ENCODE measurements around the gene MNX1. TPM values are rescaled to one million over a fixed set of nuclear protein-coding genes. Genes with fewer than 3 reads are reported as not detected.

MNX1 gene
- total RNA-seq, 2 experiments from 2014 or later: not detected

DNA sequence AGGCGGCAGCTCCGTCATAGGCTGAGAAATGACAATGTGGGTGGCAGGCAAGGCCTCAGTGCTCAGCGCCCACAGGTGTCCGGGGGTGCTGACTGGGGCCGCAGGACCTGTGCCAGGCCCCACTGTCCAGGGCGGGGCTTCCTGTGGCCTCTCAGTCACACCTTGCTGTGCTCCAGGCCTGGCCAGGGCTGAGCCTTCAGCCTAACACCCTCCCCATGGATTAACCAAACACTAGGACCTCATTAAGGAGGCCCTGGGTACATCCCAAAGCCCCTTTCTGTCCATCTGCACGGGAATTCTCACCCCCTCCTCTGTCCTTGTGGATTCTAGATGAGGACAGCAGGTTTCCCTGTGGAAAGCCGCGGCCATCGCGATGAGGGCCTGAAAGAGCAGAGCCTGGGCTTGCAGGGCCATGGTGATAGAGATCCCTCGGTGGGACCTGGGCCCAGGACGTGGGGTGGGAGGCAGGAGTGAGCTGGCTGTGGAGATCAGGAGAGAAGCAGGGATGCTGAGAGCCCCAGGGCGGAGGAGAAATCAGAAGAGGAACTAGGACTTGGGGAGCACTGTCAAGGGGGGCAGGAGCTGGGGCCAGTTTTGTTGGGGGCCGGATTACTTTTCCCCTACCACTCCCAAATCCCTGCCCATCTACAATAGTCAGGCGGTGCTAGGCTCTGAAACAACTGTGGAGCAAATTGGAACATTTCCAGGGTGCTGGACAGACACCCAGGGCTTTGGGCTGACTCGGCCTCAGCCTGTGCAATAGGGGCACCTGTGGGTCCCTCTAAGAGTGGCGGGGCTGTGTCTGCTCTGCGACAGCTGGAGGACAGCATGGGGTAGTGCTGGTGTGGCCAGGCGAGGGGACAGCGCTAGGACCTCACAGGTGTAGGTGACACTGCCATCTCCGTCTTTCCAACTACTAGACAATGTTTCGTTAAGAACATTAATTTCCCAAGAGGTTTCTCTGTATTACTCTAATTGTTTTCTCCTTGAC, 23.3 kb upstream of the MNX1 start:
- CTCF ChIA-PET: no interaction called here
- POLR2A ChIA-PET: no interaction called here

DNA sequence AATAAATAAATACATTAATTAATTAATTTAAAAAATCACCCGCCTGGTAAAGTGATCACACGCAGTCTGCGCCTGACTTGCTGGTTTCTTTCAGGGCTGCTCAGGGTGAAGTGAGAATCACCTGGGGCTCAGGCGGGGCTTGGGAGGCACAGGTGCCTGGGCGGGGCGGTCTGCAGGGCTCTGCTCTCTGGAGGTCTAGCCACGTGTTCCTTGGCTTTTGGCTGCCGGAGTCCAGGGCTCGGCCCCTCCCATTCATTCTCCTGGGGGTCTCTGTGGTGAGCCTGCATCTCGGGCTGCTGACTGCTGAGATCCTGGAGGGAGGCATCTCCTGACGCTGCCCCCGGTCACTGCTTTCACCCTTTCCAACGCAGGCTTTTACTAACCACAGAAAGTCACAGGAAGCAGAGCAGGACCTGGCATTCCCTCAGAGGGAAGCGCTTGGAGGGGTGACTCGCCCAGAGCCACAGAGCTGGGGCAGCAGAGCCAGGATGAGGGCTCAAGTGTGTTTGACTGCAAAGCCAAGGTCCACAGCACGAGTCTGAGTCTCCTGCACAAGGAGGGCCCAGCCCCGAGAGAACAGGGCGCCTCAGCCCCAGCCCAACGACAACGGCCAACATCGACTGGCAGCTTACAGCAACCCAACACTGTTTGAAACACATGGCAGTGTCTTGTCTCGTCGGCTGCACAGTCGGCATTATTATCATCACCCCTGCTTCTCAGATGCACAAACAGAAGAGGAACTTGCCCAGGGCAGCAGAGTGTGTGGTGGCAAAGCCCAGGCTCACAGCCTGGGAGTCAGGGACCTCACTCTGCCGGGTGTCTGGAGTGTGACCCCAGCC, 22.4 kb upstream of the MNX1 start:
- ChIA-PET POLR2A (no interaction called here), CTCF (no interaction called here)

DNA sequence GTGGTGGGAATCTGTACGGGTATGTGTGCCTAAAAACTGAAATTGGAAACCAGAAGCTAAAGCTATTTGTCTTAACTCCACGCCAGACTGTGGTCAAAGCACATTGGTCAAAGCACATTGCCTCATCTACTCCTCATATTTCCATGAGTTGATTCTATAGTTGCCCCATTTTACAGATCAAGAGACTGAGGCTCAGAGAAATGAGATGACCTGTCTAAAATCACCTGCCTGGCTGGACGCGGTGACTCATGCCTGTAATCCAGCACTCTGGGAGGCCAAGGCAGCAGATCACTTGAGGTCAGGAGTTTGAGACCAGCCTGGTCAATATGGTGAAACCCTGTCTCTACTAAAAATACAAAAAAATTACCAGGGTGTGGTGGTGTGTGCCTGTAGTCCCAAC, 21.7 kb upstream of the MNX1 start:
- POLR2A ChIA-PET: no interaction called here
- CTCF ChIA-PET: no interaction called here

DNA sequence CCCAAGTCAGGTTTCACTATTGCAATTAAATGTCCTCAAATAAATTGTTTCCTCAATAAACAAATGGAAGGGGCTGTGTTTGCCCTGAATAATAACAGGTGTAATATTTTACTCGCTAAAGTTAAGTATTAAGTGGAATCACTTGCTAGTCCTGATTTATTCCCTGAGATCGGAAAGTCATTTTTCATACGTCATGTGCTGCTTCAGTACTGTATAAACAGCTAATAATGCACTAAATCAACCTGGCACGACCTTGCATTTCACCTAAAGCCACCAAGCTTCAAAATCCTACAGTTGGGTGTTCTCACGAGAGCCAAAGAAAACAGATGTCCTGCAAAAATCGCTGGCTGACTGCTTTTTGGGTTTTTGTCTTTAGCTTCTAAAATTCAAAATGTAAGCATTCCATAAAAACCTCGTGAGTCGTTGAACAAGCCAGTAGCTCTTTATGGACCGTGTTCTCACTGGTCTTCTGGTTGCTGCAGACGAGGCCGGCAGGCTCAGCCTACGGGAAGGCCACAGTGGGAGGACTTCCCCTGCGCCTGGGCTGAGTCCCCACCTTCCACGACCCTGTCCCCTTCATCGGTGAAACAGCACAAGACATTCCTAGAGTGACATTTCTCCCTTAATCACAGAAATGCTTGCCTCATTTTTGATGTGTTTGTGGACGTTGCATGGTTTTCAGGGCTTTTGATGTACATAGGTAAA, 17.9 kb upstream of the MNX1 start:
- ChIA-PET POLR2A (no interaction called here), CTCF (no interaction called here)

DNA sequence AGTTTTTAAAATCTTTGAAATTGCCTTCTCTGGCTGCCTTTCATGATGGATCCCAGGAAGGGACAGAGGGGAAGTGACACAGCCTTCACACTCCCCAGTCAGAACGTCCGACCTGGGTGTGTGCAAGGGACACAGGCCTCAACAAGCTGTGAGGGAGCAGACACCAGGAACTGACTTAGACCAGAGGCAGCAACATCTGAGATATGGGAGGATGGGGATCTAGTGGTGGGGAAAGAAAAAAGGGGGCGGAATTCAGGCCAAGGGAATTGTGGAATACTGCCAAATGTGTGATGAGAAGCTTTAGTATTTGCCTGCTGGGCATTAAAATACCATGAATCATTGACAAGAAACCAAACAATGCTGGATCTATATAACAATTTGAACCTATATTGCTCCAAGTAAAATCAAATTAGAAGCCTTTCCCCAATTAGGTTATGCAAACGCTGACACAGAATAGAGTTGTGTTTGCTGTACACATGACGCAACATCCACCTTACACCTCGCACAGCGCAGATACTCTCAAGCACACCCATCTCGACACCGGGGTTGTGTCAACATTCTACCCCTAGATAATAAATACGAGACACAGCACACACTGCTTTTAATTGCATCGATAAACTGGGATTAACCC, 17.2 kb upstream of the MNX1 start:
- POLR2A ChIA-PET: no interaction called here
- CTCF ChIA-PET: no interaction called here

DNA sequence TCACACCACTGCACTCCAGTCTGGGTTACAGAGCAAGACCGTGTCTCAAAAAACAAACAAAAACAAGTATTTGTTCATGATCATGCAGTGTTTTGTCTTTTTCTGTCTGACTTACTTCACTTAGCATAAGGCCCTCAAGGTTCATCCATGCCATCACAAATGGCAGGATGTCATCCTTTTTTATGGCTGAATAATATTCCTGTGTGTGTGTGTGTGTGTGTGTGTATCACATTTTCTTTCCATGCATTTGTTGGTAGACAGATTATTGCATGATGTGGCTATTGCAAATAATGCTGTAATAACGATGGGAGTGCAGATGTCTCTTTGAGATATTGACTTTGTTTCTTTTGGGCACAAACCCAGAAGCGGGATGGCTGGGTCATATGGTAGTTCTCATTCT, 14.3 kb upstream of the MNX1 start:
- ChIA-PET POLR2A (no interaction called here), CTCF (no interaction called here)

DNA sequence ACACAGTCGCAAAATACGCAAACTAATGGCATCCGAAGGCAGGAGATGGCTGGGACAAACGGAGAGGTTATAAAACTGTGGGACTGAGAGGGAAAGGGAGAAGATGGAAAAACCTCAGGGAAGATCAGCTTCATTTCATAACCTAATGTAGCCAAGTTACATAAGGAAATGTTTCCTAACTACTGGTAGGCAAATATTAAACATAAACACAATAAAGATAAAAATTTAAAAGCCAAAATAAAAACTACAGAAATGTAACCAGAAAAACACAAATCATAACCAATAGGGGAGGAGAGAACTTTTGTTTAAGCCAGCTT, 13.1 kb upstream of the MNX1 start:
- POLR2A ChIA-PET: no interaction called here

DNA sequence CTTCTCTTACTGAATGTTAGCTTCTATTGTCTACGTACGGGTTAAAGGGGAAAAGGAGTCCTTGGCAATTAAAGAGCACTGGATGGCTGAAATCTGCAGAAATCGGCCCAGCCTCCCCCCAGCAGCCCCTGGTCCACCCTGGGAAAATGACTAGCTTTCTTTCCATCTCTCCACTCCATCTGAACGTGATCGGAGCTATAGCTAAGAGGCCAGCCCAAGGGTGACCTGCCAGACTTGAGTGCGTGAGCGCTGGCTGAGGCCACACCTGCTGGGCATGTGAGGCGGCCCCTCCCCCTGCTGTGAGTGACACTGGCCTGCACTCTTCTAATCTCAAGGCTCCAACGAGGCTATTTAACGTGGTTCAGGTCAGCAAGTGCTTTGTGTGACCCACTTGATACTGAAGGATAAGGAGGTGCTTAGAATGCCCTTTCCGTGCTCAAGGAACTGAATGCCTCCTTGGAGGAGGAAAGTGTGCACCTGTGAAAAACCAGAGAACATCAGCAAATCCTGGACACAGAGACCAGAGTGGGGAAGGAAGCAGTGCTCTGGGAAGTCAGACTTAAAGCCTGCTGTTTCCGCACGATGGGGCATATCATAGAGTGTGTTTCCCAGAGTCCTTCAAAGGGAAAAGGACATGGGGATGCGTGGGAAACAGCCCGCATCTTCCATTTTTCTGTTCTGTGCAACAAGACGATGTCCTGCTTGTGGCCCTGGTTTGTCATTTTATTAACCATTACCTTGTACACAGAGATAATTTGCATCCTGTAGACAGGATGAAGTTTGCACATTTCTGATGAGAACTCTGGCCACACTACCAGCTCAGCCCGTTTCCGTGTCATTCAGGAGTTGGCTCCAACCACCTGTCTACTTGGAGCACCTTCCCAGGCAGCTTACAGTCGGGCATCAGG, 12.5 kb upstream of the MNX1 start:
- POLR2A ChIA-PET: no interaction called here
- CTCF ChIA-PET: no interaction called here

More for the DNA sequence above, 13.1 kb upstream of the MNX1 start:
- CTCF ChIA-PET: no interaction called here

DNA sequence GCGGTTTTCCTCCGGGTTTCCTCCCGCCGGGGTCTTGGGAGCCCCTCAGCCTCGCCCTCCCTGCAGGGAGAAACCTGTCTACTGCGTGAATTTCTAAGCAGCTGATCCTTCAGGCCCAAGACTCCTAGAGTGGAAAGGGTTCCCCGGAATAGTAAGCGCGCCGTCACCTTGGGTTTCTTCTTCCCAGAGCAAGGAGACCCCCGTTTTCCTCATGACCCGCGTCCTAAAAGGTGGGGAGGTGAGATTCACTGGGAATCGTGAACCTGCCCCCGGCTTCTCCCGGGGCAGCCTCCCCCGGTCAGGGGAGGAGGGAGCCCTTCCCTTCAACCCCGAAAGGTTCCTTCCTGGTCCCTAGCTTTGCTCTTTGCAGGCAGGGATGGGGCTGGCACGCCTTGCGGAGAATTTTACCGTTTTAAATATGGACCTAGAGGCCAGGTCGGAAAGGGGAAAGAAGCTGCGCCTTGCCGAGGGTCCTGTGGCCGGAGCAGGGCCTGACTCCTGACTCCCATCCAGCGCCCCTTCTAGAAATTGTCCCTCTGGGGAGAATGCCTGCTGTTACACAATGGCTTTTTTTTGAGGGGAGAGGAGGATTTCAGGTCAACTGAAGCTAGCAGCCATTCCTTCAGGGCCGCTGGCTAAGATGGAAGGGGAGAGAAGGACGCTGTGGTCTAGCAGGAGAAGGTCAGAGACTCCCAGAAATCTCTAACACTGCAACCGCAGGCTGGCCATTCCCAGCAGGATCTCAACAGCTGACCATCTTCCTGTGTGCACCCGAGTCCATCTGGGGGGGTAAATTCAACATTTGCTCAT, 11.6 kb upstream of the MNX1 start:
- CTCF ChIA-PET: no interaction called here
- POLR2A ChIA-PET: no interaction called here

DNA sequence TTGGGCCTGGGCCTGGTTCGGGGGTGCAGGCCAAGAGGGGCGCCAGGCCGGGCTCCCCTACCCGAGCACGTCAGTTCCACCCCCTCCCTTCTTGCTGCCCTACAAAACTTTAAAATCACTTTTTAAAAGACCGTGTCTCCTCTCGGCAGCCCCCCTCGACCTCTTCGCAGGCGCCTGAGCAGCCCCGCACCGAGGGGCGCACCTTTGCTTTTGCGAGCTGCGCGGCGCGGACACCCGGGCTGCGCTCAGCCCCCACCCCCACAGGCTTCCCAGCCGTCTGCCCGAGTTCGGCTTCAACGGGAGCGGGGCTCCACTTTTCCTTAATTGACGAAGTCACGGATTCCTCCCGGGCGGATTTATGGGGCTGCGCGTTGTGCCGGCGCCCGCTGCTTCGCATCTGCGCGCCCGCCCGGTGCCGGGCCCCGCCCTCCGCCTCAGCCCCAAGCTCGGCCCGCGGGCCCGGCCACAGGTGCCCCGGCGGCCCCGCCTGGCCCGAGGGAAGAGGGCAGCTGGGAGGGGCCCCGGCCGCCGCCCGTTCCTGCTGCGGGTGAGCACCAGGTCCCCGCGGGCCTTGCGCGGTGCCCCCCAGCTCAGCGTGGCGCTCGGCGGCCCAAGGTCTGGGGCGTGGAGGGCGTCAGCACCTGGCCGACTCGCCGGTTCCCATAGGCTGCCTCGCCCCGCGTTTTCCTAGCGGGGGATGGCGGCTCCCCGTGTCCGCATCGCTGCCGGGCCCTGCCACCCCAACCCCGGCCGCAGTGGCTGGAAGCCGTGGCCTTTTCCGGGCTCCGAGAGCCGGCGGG, 10.8 kb upstream of the MNX1 start:
- ChIA-PET CTCF (no interaction called here), POLR2A (no interaction called here)

DNA sequence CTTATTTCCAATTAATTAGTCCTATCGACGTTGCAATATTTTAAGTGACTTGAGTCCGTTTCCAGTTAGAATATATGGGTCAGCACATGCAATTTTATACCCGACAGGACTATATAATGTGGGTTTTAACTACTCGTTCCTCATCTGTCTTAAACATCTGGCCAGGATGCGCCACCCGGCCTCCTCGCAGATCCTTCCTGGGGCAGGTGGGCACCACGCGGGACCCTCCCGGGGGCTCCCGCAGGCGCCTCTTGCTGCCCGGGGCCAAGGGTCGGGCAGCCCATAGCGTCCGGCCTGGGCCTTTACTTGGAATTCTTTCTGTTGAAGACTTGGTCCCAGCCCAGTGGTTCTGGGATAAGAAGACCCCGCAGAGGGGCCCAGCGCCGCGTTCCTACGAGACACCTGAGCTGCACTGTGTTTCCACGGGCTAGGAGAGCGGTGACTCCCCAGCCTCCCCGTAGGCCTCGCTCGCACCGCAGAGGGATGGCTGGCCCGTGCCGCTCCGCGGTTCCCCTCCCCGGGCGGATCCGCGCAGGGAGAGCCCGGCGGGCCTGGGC, 10.1 kb upstream of the MNX1 start:
- ChIA-PET POLR2A (interaction anchor here (0.7 kb wide), 1 partner anchor 108 kb away, joined by 3 read pairs; no protein-coding TSS in a partner anchor), CTCF (no interaction called here)

DNA sequence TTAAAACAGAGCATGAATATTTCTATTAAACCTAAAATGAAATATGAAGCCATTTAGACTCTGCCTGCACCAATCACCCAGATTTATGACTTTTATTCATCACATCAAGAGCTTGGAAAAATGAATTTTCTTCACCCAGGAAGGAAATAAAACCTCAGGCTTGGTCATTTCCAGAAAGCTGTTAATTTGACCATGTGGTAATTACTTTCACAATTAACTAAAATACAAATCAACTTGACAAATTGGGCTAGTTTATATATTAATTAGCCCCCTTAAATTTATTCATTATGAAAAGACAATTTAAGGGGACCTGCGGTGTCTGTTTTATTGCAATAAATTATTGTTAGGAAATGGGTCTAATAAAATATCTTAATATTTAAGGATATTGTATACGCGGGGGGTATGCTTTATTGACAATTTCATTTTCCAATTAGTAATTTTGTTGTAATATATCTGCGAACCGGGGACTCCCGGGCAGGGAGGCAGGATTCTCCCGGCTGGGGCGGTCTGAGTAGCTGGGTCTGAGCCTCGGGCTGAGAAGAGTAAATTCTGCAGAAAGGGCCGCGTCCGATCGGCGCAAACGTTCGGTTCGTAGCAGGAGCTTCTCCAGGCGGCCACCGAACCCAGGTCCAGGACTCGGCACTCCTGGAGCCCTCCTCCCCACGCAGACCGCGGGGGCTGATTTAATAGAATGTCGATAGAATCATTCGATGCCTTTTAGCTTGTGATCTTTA, 9.4 kb upstream of the MNX1 start:
- ChIA-PET CTCF (no interaction called here), POLR2A (interaction anchor here (0.7 kb wide), 1 partner anchor 109 kb away, joined by 3 read pairs; no protein-coding TSS in a partner anchor)

DNA sequence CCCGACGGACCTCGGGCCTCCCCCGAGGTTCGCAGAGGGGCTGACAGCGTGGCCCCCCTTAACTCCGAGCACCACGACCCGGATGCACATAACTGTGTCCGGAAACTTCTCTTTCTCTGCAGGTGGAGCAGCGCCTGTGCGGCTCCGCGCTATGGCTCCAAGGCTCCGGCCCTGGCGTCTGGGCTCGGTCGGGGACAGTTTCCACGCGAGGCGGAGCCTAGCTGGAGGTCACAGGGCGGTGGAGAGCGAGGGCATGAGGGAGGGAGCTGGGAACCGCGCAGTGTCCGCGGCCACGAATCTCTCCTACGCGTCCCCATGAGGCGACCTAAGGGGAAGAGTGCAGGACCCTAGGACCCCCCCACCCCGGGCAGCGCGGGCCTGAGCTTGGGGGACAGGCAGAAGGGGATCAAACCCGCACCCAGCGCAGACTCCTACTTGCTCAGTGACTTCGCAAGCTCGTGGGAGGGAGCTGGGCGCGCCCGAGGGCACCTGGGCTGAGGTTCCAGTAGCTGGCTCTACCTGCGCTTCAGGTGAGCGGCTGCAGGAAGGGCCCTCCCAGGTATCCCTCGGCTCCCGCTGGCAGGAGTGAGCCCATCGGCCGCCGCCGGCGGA, 8.6 kb upstream of the MNX1 start:
- ChIA-PET POLR2A (no interaction called here), CTCF (interaction anchor here (0.8 kb wide), 1 partner anchor 70 kb away, joined by 3 read pairs; the partner anchor contains the start of gene NOM1)

DNA sequence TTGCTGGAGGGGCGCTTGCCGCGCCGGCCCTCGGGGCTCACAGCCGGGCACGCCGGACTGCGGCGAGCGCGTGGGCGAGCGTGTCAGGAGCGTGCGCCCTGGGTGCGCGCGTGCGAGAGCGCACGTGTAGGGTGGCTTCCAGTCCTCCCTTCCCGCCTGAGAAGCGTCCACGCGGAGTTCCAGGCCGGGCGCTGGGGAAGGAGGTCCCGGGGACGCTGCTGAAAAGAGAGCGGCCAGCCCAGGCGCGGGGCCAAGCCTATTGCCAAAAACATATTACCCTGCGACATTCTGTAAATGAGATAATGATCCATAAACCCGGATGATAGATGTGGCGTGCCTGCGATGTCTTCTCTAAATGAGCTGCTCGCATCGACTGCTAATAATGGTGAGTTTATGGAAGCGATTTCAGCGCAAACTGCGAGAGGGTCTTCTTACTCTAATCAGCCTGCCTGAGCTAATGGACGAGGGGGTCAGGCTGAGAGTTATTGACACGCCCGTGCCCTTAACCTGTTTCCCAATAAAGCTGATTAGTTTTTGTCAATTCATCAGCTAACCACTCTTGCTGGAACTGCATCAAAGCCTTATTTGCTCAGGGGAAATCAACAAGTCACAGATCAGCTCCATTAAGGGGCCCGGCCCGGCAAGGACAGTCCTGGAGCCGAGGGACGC, 8.0 kb upstream of the MNX1 start:
- CTCF ChIA-PET: interaction anchor here (0.8 kb wide), 1 partner anchor 69 kb away, joined by 3 read pairs; the partner anchor contains the start of gene NOM1

DNA sequence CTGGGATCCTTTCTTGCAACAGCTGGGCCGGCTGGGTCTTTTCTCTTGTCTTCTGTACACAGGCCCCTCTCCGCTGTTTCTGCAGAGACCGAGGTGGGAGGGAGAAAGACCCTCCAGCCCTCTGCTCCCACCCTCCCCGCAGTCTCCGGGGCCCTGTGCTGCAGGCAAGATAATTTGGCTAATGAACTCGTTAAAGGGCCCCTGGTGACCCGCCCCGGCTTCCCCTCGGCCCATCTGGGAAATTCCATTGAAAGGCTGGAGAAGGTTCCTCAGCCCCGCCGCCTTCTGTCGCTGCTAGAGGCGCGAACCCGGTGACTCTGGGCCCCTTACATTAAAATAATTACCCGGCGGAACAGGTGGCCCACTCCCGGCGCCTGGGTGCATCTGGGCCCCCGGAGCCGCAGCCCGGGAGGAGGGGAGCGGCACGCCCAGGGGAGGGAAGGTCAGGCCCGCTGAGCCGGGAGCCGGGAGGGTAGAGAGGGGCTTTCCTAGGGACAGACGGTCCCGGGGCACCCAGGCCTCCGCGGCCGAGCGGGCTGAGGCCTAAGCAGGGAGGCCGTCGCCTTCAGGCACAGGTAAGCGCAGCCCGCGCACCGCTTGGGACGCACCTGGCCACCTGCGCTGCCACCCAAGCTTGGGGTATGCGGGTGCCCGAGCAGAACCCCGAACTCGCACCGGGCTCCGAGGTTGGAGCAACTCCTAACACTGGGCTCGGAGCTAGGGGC, 7.3 kb upstream of the MNX1 start:
- ChIA-PET POLR2A (no interaction called here), CTCF (no interaction called here)

More for the DNA sequence above, 8.0 kb upstream of the MNX1 start:
- POLR2A ChIA-PET: no interaction called here
